Mucosa of rectum (tissue), 2 donors: ENCODE results near the gene MYOG.

Experiments
- H3K27ac ChIP-seq, 2 donors: one replicate each; pipeline ENCODE4 v1.7.0; 2013; ENCODE audit warnings: inconsistent platforms in 2 of 2, low read depth in 2 of 2, low read length in 2 of 2
- H3K27me3 ChIP-seq, 2 donors: one replicate each; pipeline ENCODE4 v1.7.0; 2013; ENCODE audit warnings: low read length in 2 of 2; ENCODE audit not compliant: control insufficient read depth in 2 of 2, insufficient read depth in 2 of 2
- H3K36me3 ChIP-seq, 2 donors: one replicate each; pipeline ENCODE4 v1.7.0; 2013; ENCODE audit warnings: low read length in 2 of 2; ENCODE audit not compliant: control insufficient read depth in 2 of 2, insufficient read depth in 2 of 2
- H3K4me1 ChIP-seq, 2 donors: one replicate each; pipeline ENCODE4 v1.7.0; 2013; ENCODE audit warnings: low read length in 2 of 2, mild to moderate bottlenecking in 1 of 2; ENCODE audit not compliant: control insufficient read depth in 2 of 2, insufficient read depth in 2 of 2
- H3K4me3 ChIP-seq, 2 donors: one replicate each; pipeline ENCODE4 v1.7.0; 2013; ENCODE audit warnings: low read length in 2 of 2
- H3K9ac ChIP-seq, 2 donors: one replicate each; pipeline ENCODE4 v1.7.0; 2013; ENCODE audit warnings: low read length in 2 of 2, low read depth in 1 of 2, mild to moderate bottlenecking in 1 of 2
- H3K9me3 ChIP-seq, 2 donors: one replicate each; pipeline ENCODE4 v1.7.0; 2013; ENCODE audit warnings: low read length in 2 of 2; ENCODE audit not compliant: control insufficient read depth in 2 of 2
- donor health status: healthy.
- donor health status: Normal muscosa, but diverticular disease.

Gene MYOG

DNA sequence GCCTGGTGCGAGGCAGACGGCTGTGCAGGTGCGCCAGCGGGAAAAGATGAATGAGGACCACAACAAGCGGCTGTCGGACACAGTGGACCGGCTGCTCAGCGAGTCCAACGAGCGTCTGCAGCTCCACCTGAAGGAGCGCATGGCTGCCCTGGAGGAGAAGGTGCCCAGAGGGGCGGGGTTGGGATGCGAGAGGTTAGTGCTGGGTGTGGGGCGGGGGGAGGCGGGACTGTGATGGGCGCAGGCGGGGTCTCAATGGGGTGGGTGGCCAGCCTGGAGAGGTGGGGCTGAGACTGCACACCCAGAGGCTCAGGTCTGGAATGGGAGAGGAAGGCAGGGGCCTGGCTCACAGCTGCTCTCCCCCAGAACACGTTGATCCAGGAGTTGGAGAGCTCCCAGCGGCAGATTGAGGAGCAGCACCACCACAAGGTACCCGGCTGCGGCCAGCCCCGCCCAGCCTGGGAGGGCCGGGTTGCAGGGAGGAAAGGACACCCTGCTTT, 37.2 kb downstream of the MYOG start:
- H3K9ac ChIP-seq = no peak overlapping the region
- H3K9me3 ChIP-seq = no peaks in the 10 kb centered on the region
- H3K4me1 ChIP-seq = no peaks in the 10 kb centered on the region
- H3K36me3 ChIP-seq = no peaks in the 10 kb centered on the region
- H3K27ac ChIP-seq = no peak overlapping the region
- H3K27me3 ChIP-seq = peaks cover 2% of the 10 kb centered on the region in 2 donors
- no peak overlapping the region for H3K4me3 ChIP-seq

DNA sequence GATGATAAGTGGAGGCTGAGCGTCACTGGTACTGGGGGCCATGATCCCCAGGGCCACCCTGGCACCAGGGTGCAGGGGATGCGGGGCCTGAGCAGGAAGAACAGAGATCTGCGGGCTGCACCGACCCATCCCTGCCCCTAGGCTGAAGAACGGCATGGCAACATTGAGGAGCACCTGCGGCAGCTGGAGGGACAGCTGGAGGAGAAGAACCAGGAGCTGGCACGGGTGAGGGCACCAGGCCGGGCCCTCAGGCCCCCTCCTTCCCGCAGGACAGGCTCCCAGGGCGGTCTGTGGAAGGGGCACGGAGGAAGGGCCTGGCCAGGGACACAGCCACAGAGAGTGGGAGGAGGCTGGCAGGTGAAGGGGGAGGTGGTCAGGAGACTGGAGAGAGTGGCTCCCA, 37.7 kb downstream of the MYOG start:
- Histone ChIP-seq H3K4me3 (no peak overlapping the region), H3K4me1 (no peaks in the 10 kb centered on the region), H3K27ac (no peak overlapping the region), H3K9ac (no peak overlapping the region), H3K36me3 (no peaks in the 10 kb centered on the region), H3K27me3 (peaks cover 2% of the 10 kb centered on the region in 2 donors), H3K9me3 (no peaks in the 10 kb centered on the region)

DNA sequence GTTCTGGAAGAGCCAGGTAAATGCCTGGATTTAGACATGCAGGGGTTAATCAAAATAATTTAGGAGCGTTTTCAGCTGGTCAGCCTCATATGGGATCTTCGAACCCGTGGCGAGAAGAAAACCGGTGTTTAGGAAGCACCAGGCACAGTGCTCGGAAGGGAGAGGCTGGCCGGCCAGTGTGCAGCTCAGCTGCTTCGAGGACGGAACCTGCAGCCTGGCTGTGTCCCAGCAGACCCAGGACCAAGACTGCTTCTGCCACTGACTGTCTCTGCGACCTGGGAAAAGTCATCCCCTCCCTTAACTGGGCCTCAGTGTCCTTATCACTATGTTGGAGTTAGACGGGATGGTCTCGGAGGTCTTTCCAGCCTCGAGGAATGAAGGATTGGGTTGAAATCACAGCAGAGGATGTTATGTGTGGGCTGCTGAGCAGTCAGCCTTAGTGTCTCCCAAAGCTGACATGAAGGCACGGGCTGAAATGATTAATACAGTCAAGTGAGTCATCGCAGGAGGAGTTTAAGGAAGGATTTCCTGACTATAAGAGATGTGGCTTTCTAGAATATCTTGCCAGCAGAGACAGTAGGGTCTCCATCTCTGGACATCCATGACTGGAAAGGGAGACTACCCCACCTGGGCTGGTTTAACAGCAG, 38.7 kb downstream of the MYOG start:
- Histone ChIP-seq H3K4me3 (no peak overlapping the region), H3K27ac (no peak overlapping the region), H3K36me3 (no peaks in the 10 kb centered on the region), H3K27me3 (peaks cover 2% of the 10 kb centered on the region in 2 donors), H3K4me1 (no peaks in the 10 kb centered on the region), H3K9ac (no peak overlapping the region), H3K9me3 (no peaks in the 10 kb centered on the region)

DNA sequence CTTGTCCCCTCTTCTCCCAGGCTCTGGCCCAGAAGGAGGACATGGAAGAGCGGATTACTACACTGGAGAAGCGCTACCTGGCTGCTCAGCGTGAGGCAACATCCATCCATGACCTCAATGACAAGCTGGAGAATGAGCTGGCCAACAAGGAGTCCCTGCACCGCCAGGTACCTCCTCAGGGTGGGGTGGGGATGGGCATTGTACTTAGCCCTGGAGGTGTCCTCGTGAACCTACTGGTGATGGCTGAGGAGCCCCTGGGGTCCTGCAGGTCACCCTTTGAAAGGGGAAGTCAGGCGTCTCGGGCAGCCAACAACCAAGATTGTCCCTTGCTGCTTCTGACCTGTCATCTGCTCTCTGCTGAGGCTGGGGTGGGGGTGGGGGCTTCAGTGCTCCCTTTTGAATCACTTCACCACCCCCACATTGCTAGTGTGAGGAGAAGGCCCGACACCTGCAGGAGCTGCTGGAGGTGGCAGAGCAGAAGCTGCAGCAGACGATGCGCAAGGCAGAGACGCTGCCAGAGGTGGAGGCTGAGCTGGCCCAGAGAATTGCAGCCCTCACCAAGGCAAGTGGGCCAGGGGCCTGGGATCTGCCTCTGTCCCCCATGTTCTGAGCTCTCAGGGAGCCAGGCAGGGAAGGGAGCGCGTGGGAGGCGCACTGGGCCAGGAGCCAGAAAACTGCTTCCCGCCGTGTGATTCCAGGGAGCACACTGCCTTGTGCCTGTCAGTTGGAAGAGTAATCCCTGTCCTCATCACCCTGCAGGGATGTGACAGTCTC, 39.8 kb downstream of the MYOG start:
- Histone ChIP-seq H3K27ac (no peak overlapping the region), H3K36me3 (no peaks in the 10 kb centered on the region), H3K4me1 (no peaks in the 10 kb centered on the region), H3K27me3 (peaks cover 2% of the 10 kb centered on the region in 2 donors), H3K9ac (no peak overlapping the region), H3K9me3 (no peaks in the 10 kb centered on the region), H3K4me3 (no peak overlapping the region)

DNA sequence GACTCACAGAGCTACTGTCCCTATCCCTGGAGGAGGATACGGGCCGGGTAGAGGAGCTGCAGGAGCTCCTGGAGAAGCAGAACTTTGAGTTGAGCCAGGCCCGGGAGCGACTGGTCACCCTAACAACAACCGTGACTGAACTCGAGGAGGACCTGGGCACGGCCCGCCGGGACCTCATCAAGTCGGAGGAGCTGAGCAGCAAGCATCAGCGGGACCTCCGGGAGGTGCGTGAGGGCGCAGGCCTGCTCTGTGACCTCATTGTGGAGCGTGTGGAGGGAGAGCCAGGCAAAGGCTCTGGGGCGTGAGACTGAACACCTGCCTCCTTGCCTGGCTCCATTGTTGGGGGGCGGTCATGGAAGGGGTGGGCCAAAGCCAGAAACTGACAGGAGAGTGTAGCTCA, 40.5 kb downstream of the MYOG start:
- H3K27ac ChIP-seq = no peak overlapping the region

DNA sequence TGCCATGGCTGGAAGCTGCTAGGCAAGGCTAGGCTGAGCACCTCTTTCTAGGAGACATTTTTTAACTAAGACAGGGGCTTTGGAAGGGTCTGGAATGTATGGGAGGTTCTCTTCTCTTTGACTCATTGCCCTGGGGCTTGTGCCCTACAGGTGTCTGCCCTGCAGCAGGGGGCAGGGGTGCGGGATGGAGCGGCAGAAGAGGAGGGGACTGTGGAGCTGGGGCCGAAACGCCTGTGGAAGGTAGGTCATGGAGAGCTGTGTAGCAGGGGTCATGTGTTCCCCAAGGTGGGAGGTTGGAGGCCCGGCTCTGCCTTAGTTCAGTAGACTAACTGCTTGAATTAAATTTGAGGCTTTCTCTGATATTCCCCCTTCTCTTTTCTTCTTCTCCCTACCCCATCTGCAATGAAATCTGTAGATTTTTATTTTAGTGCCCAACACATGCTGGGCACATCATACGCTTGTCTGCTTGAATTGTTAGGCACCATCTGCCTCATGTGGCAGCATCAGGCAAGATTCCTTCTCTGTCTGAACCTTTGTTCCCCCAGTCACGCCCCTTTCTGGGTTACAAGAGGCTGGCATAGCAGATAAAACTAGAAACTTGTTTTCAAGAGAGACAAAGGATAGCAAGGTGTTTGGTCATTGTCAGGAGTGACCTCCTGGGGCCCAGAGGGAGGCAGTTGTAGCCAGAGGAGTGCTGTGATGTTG, 41.1 kb downstream of the MYOG start:
- Histone ChIP-seq H3K27ac (no peak overlapping the region), H3K4me1 (no peaks in the 10 kb centered on the region), H3K36me3 (no peaks in the 10 kb centered on the region)

More for the DNA sequence above, 40.5 kb downstream of the MYOG start:
- peaks cover 2% of the 10 kb centered on the region in 2 donors for H3K27me3 ChIP-seq
- no peak overlapping the region for H3K9ac ChIP-seq
- H3K9me3 ChIP-seq = no peaks in the 10 kb centered on the region
- no peaks in the 10 kb centered on the region for H3K36me3 ChIP-seq
- H3K4me1 ChIP-seq = no peaks in the 10 kb centered on the region
- H3K4me3 ChIP-seq = no peak overlapping the region

DNA sequence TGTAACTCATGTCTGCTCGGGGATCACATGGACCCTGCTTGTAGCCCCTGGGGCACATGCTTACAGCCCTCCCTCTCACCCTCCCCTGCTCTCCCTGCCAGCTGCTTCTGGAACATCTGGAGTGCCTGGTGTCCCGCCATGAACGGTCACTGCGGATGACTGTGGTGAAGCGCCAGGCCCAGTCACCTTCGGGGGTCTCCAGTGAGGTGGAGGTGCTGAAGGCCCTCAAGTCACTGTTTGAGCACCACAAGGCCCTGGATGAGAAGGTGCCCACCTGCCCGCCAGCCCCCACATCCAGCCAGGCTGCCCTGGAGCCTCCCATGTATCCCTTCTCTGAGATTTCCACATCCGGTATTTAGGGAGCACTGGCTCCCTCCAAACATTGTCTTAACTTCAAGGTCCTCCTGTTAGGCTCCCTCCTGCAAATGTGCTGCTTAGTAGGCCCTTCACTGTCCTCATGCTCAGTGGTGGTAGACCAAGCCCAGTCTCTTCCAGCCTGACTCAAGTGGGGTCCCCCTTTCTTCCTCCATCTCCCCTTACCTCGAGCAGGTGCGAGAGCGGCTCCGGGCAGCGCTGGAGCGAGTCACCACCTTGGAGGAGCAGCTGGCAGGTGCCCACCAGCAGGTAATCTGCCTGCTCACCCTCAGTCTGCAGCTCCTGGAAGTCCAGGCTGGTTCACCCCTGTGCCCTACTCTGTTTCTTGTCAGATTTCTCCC, 41.8 kb downstream of the MYOG start:
- H3K9me3 ChIP-seq = no peaks in the 10 kb centered on the region
- H3K27me3 ChIP-seq = peaks cover 2% of the 10 kb centered on the region in 2 donors
- no peak overlapping the region for H3K4me3 ChIP-seq
- no peak overlapping the region for H3K27ac ChIP-seq
- H3K9ac ChIP-seq = no peak overlapping the region
- H3K4me1 ChIP-seq = no peaks in the 10 kb centered on the region
- no peaks in the 10 kb centered on the region for H3K36me3 ChIP-seq

More for the DNA sequence above, 41.1 kb downstream of the MYOG start:
- H3K27me3 ChIP-seq = peaks cover 2% of the 10 kb centered on the region in 2 donors
- H3K9ac ChIP-seq = no peak overlapping the region
- no peak overlapping the region for H3K4me3 ChIP-seq
- H3K9me3 ChIP-seq = no peaks in the 10 kb centered on the region

DNA sequence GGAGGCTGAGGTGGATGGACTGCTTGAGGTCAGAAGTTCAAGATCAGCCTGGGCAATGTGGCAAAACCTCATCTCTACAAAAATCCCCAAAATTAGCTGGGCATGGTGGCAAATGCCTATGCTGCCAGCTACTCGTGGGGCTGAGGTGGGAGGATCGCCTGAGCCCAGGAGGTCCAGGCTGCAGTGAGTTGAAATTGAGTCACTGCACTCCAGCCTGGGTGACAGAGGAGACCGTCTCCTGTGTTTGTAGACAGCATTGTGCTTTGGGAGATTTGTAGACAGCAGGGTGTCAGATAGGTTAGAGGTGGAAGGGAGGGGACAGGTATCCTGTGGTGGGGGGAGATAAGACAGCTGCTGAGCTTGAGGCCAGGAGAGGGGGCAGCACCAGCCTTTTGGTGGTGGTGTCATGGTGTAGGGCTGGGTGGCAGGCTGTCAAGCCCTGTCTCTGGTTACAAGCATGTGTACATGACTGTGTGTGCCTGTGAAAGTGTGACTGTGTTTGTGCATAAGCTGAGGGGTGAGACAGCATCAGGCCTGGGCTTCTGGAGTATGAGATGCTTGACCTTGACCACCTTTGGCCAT, 44.4 kb downstream of the MYOG start:
- Histone ChIP-seq H3K9me3 (no peaks in the 10 kb centered on the region), H3K27me3 (peaks cover 2 to 6% of the 10 kb centered on the region in 2 donors), H3K9ac (no peak overlapping the region), H3K27ac (no peak overlapping the region), H3K36me3 (no peaks in the 10 kb centered on the region), H3K4me1 (no peaks in the 10 kb centered on the region), H3K4me3 (no peak overlapping the region)

DNA sequence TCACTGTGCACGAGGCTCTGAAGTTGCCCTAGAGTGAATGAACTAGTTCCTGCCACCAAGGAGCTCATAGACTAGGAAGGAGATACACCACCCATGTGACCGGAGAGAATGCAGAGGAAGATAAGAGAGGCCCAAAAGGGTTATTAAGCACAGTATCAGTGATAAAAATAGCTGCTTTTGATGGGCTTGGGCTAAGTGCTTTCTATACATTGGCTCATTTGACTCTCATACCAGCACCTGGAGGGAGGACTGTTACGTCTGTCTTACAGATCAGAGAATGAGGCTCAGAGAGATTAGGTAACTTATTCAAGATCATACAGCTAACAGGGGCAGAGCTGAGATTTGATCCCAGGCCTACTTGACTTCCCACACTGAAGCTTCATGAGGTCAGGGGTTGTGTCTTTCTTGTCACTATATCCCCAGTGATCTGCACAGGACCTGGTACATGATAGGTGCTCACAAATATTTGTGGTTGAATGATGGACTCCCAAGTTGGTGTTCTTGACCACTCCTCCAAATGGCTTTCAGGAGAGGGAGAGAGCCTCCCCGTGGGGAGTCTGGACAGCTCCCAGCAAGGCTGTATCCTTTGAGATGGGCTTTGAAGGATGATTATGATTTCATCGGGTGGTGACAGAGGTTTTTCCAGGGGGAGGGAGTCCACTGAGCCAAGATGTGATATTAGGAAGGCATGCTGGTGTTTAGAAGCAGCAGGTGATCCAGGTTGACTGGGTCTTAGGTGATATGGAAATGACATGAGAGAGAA, 45.1 kb downstream of the MYOG start:
- H3K9ac ChIP-seq = no peak overlapping the region
- H3K27me3 ChIP-seq = peaks cover 0 to 6% of the 10 kb centered on the region in 2 donors
- H3K9me3 ChIP-seq = no peaks in the 10 kb centered on the region
- no peak overlapping the region for H3K27ac ChIP-seq
- no peak overlapping the region for H3K4me3 ChIP-seq
- H3K36me3 ChIP-seq = no peaks in the 10 kb centered on the region
- no peaks in the 10 kb centered on the region for H3K4me1 ChIP-seq
